22Rv1 (cell line): Measurements from ENCODE around the gene SNAPC3.

Source experiments
- CTCF ChIP-seq: fragments of 450-650 bp; IDR thresholded peaks from 2 replicates; pipeline ENCODE4 v1.5.1; 2017; ENCODE audit warnings: mild to moderate bottlenecking
- ZFX ChIP-seq: fragments of 450-650 bp; IDR thresholded peaks from 2 replicates; pipeline ENCODE4 v1.6.1; 2017; ENCODE audit warnings: antibody characterized with exemption, borderline replicate concordance

- TF ChIP-seq CTCF (no peak), ZFX (no peak)
These were observed 79.1 kb downstream of the SNAPC3 start for GRCh38 chr9:15501803-15502202.
